B cell (primary cell): ENCODE data around the gene PRKAG2. TPM values are rescaled to one million over a fixed set of nuclear protein-coding genes. Genes with fewer than 3 reads are reported as not detected.

ENCODE experiments used
- ATAC-seq: fragments of 200-7000 bp; cut with Tn5 transposase; one replicate; pipeline ENCODE4 v1.10.0; 2021; ENCODE audit warnings: low read depth, mild to moderate bottlenecking, moderate number of reproducible peaks, moderate library complexity
- CTCF ChIA-PET: fragments of 350-600 bp; sonication (Branson Sonifier 250); formaldehyde crosslinking; loops from one replicate; lab custom pipeline; 2021; ENCODE audit warnings: antibody characterized with exemption, inconsistent platforms; lab: Charles Lee
- POLR2A ChIA-PET: fragments of 350-600 bp; sonication (Branson Sonifier 250); formaldehyde crosslinking; loops from one replicate; lab custom pipeline; 2021; ENCODE audit warnings: antibody characterized with exemption; lab: Charles Lee
- DNase-seq: peaks from one replicate; pipeline ENCODE4 v3.0.0; 2013
- H2AFZ ChIP-seq: 2 replicates; pipeline ENCODE4 v1.6.1; 2012; ENCODE audit warnings: mild to moderate bottlenecking, low read depth, low read length; ENCODE audit not compliant: insufficient read depth, poor library complexity, severe bottlenecking
- H3K27ac ChIP-seq, 2 donors: 1 replicate in 1 of 2; 2 replicates in 1 of 2; pipeline ENCODE4 v1.5.1; 2012 to 2013; ENCODE audit warnings: low read length in 2 of 2, mild to moderate bottlenecking in 2 of 2, moderate library complexity in 1 of 2
- H3K27me3 ChIP-seq, 4 experiments: fragments of 200-600 bp in 1 of 4; sonication (generic) in 1 of 4; replicated peaks in 1 of 4; 1 replicate in 2 of 4; 2 replicates in 2 of 4; pipeline versions ENCODE4 v1.6.1 to v1.7.0; 2013 to 2016; ENCODE audit warnings: low read length in 3 of 4, mild to moderate bottlenecking in 2 of 4, mixed read lengths in 1 of 4, moderate library complexity in 1 of 4; ENCODE audit not compliant: insufficient read depth in 4 of 4, control insufficient read depth in 3 of 4; ENCODE audit errors: control extremely low read depth in 1 of 4
- H3K36me3 ChIP-seq, 2 experiments: replicated peaks in 1 of 2; 1 replicate in 1 of 2; 2 replicates in 1 of 2; pipeline versions ENCODE4 v1.6.1 to v1.7.1; 2013; ENCODE audit warnings: low read length in 1 of 2; ENCODE audit not compliant: insufficient read depth in 2 of 2, control insufficient read depth in 1 of 2; ENCODE audit errors: control extremely low read depth in 1 of 2, extremely low read depth in 1 of 2
- H3K4me1 ChIP-seq, 2 donors: fragments of 200-600 bp in 1 of 2; sonication (generic) in 1 of 2; 1 replicate in 1 of 2; 2 replicates in 1 of 2; pipeline versions ENCODE4 v1.5.1 to v1.6.1; 2013 to 2017; ENCODE audit warnings: low read length in 2 of 2; ENCODE audit not compliant: control insufficient read depth in 2 of 2, insufficient read depth in 2 of 2
- H3K4me2 ChIP-seq: replicated peaks from 2 replicates; pipeline ENCODE3; 2012; ENCODE audit warnings: mild to moderate bottlenecking, low read depth, low read length; ENCODE audit not compliant: poor library complexity, severe bottlenecking
- H3K4me3 ChIP-seq, 5 experiments: fragments of 200-600 bp in 1 of 5; sonication (generic) in 1 of 5; 1 replicate in 3 of 5; 2 replicates in 2 of 5; pipeline versions ENCODE4 v1.5.1 to v1.7.0; 2011 to 2016; ENCODE audit warnings: low read length in 4 of 5, mild to moderate bottlenecking in 4 of 5, low read depth in 2 of 5, control low read depth in 1 of 5, moderate library complexity in 1 of 5; ENCODE audit not compliant: insufficient read depth in 1 of 5; ENCODE audit errors: control extremely low read depth in 1 of 5, extremely low read depth in 1 of 5
- H3K79me2 ChIP-seq: fragments of 200-600 bp; sonication (generic); one replicate; pipeline ENCODE4 v1.6.0; 2016; ENCODE audit warnings: low read length; ENCODE audit not compliant: control insufficient read depth, insufficient read depth
- H3K9ac ChIP-seq: fragments of 200-600 bp; sonication (generic); 2 replicates; pipeline ENCODE4 v1.6.1; 2017; ENCODE audit warnings: mild to moderate bottlenecking, low read length, moderate library complexity
- H3K9me3 ChIP-seq, 3 donors: one replicate each; pipeline versions ENCODE4 v1.6.1 to v1.7.1; 2013; ENCODE audit warnings: low read length in 2 of 3; ENCODE audit not compliant: control insufficient read depth in 2 of 3, insufficient read depth in 1 of 3; ENCODE audit errors: control extremely low read depth in 1 of 3
- H4K20me1 ChIP-seq: 2 replicates; pipeline ENCODE4 v1.6.0; 2012; ENCODE audit warnings: mild to moderate bottlenecking, low read length; ENCODE audit not compliant: insufficient read depth, control insufficient read depth, poor library complexity, severe bottlenecking
- H3K27ac Mint-ChIP-seq: one replicate; pipeline ENCODE4 v1.8.0; 2021; ENCODE audit warnings: mixed read lengths
- H3K27me3 Mint-ChIP-seq: one replicate; pipeline ENCODE4 v1.8.0; 2021; ENCODE audit warnings: mixed read lengths
- H3K4me1 Mint-ChIP-seq: one replicate; pipeline ENCODE4 v1.8.0; 2021; ENCODE audit warnings: mixed read lengths
- H3K4me3 Mint-ChIP-seq: one replicate; pipeline ENCODE4 v1.8.0; 2021; ENCODE audit warnings: mixed read lengths
- H3K9me3 Mint-ChIP-seq: one replicate; pipeline ENCODE4 v1.8.0; 2022; ENCODE audit warnings: mixed read lengths; ENCODE audit not compliant: insufficient read depth
- EZH2 ChIP-seq: IDR thresholded peaks from 2 replicates; pipeline ENCODE4 v1.6.1; 2012; ENCODE audit warnings: borderline replicate concordance, low read depth, mild to moderate bottlenecking, moderate library complexity, low read length; ENCODE audit not compliant: insufficient read depth, poor library complexity, severe bottlenecking
- WGBS: methylation state at CpG from one replicate; pipeline ENCODE4 v1.1.5; 2013; ENCODE audit warnings: missing lambda C conversion rate; ENCODE audit not compliant: insufficient coverage; 5-methylcytosine and 5-hydroxymethylcytosine counted together
- intact Hi-C: fragments of 100-400 bp; cut with micrococcal nuclease; formaldehyde crosslinking; loops from one replicate; pipeline ENCODE4 v1.10.0; 2022
- polyA plus RNA-seq: library from polyadenylated mRNA; depleted of rRNA; stranded (reverse); fragments of >200 nt; gene quantifications from 2 replicates; pipeline ENCODE4 v1.2.3, GENCODE V29; 2012
- total RNA-seq, 2 donors: library from RNA; stranded (reverse); fragments of 120-200 nt in 1 of 2; gene quantifications; 1 replicate in 1 of 2; 2 replicates in 1 of 2; pipeline versions ENCODE4 v1.2.3 to v1.2.4, GENCODE V29; 2013 to 2022
- TF ChIP-seq, protein P1 (sequence below): fragments of 200-600 bp; IDR thresholded peaks from one replicate; pipeline ENCODE4 v1.8.0; 2022; ENCODE audit warnings: antibody characterized with exemption, mild to moderate bottlenecking

Gene PRKAG2
- total and polyA plus RNA-seq, 2 donors (not counting 1 experiment from before 2014, with no cell fraction given): 22.1 to 56.3 TPM

DNA sequence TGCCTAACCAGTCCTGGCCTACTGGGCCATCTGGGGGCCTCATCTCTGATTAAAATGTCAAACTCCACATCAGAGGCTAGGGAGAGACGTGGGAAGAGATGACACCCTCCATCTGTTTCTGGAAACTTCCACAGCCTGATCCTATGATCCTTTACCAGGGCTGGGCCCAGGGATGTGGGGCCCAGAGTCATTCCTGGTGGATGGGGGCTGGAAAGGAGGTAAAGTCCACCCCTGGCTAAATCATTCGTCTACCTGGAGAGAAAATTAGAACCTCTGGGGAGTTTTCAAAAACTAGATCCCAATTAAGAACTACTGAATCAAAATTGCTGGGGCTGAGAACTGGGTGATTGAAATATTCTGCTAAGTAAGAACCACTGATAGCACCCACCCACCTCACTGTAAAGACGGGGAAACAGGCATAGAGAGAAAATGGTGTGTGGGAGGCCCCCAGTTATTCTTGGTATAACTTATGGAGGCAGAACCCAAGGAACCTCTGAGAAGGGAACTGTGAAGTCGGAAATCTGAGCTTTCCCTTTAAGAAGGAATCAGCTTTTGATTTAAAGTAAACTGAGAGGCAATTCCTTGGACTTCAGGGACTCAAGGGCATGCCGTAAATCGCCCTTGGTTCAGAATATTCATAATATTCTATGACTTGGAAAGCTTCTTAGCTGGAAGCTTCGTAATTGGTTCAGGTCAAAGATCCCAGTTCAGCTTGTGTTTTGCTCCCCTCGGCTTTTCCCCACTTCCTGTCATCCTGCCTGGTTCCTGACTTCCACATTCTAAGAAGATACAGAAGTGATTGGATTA, 53.1 kb downstream of the PRKAG2 start:
- Histone ChIP-seq H3K36me3 (no peaks in the 10 kb centered on the region), H3K4me3 (no peak overlapping the region), H3K27ac (no peak overlapping the region), H2AFZ (no peak overlapping the region), H3K9me3 (no peaks in the 10 kb centered on the region), H3K27me3 (no peaks in the 10 kb centered on the region), H4K20me1 (peaks cover 75% of the 10 kb centered on the region), H3K79me2 (peaks cover 91% of the 10 kb centered on the region), H3K9ac (no peak overlapping the region), H3K4me2 (no peak overlapping the region), H3K4me1 (no peaks in the 10 kb centered on the region)
- DNase-seq (no peak), ATAC-seq (no peak)
- intact Hi-C loops: no loop called here
- H3K27ac Mint-ChIP-seq: no peak overlapping the region
- TF ChIP-seq, protein P1, sequence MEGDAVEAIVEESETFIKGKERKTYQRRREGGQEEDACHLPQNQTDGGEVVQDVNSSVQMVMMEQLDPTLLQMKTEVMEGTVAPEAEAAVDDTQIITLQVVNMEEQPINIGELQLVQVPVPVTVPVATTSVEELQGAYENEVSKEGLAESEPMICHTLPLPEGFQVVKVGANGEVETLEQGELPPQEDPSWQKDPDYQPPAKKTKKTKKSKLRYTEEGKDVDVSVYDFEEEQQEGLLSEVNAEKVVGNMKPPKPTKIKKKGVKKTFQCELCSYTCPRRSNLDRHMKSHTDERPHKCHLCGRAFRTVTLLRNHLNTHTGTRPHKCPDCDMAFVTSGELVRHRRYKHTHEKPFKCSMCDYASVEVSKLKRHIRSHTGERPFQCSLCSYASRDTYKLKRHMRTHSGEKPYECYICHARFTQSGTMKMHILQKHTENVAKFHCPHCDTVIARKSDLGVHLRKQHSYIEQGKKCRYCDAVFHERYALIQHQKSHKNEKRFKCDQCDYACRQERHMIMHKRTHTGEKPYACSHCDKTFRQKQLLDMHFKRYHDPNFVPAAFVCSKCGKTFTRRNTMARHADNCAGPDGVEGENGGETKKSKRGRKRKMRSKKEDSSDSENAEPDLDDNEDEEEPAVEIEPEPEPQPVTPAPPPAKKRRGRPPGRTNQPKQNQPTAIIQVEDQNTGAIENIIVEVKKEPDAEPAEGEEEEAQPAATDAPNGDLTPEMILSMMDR: no peak
- TF ChIP-seq EZH2: no peak
- no peak overlapping the region for H3K4me3 Mint-ChIP-seq
- CTCF ChIA-PET: interaction anchor here (0.6 kb wide), 1 partner anchor 72 kb away, joined by 3 read pairs; no protein-coding TSS in a partner anchor
- H3K4me1 Mint-ChIP-seq: peaks cover 18% of the 10 kb centered on the region
- H3K27me3 Mint-ChIP-seq: no peaks in the 10 kb centered on the region
- no peaks in the 10 kb centered on the region for H3K9me3 Mint-ChIP-seq
- WGBS: 94% methylated on average over 5 of the region's 8 CpGs
- POLR2A ChIA-PET: no interaction called here

DNA sequence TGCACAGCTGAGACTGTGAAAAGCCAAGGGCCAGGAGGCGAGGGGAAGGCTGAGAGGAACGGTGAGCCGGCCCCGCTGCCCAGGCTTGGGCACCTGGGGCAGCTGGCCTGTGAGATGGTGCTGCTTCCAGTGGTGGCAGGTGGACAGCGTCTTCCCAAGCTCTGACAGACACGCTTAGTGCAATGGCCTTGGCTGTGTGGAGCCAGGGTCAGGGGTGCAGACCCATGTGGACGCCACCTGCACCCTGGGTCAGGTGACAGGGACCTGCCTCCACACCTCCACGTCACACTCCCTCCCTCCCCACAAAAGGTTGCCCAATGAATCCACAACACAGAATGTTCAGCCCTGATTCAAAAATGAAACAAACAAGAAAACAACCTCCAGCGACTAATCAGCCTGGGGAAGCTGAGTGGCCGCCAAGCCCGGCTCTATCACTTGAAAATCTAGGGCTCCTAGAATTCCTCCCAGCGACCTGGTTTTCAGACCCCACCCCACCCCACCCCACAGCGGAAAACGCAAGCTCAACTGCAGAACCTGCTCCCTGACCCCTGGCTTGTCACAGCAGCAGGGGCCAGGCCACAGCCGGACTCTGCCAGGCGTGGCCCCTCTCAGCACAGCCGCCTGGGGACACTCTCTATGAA, 54.3 kb downstream of the PRKAG2 start:
- Histone ChIP-seq H2AFZ (no peak overlapping the region), H3K79me2 (peaks cover 91% of the 10 kb centered on the region), H3K4me3 (no peak overlapping the region), H3K36me3 (no peaks in the 10 kb centered on the region), H3K4me2 (no peak overlapping the region), H3K9ac (no peak overlapping the region), H3K9me3 (no peaks in the 10 kb centered on the region), H3K27me3 (no peaks in the 10 kb centered on the region), H3K4me1 (peaks cover 0 to 7% of the 10 kb centered on the region in 2 donors), H3K27ac (no peak overlapping the region), H4K20me1 (peaks cover 76% of the 10 kb centered on the region)
- Mint-ChIP-seq H3K27ac (no peak overlapping the region), H3K9me3 (no peaks in the 10 kb centered on the region), H3K4me3 (no peak overlapping the region), H3K27me3 (no peaks in the 10 kb centered on the region), H3K4me1 (peaks cover 27% of the 10 kb centered on the region)
- ChIA-PET CTCF (no interaction called here), POLR2A (no interaction called here)
- ATAC-seq (no peak), DNase-seq (no peak)
- TF ChIP-seq, protein P1: no peak
- TF ChIP-seq EZH2: no peak
- intact Hi-C loops: no loop called here
- WGBS: 93% methylated on average over 16 of the region's 17 CpGs
